Measurements from ENCODE around the gene UBE2L6. TPM values are rescaled to one million over a fixed set of nuclear protein-coding genes. Genes with fewer than 3 reads are reported as not detected.
"Not testable (repeated sequence)": the region's sequence is repeated elsewhere in the genome, so short reads cannot be mapped to it uniquely, and the experiment has no call there.

Gene UBE2L6
- total and polyA plus RNA-seq, 3 donors from 2014 or later = 13.3 to 43.6 (median 19.8) TPM

DNA sequence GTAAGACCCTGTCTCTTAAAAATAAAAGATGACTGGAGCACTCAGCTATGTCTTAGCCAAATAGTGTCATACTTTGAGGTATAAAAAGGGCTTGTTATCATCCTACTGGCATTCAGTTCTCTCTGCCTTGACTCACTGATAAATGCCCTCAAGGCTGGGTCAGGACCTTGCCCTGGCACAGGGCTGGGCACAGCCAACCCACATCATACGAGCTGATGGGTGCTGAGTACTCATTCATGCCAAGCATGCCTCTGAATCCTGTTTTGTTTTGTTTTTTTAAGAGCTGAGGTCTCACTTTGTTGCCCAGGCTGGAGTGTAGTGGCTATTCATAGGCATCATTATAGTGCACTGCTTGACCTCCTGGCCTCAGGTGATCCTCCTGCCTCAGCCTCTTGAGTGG lies 28.1 kb downstream of the UBE2L6 start:
- H3K36me3 ChIP-seq (ENCODE audit: low read depth, missing control alignments) = no peaks in the 10 kb centered on the region
- H3K4me1 ChIP-seq = no peaks in the 10 kb centered on the region
- no peaks in the 10 kb centered on the region for H3K9me3 ChIP-seq
- no peak for DNase-seq
- H3K4me3 ChIP-seq = no peak overlapping the region
- intact Hi-C loops (cut with DNase I; ENCODE audit: low total_unique reads) = no loop called here
- H3K27me3 ChIP-seq = no peaks in the 10 kb centered on the region
- 50 to 88% methylated on average over 1 of the region's 1 CpG for WGBS, 2 donors
- no peak overlapping the region for H3K27ac ChIP-seq
- no peak for TF ChIP-seq POLR2A (IDR thresholded peaks at IDR 0.05)
- TF ChIP-seq, protein P1, sequence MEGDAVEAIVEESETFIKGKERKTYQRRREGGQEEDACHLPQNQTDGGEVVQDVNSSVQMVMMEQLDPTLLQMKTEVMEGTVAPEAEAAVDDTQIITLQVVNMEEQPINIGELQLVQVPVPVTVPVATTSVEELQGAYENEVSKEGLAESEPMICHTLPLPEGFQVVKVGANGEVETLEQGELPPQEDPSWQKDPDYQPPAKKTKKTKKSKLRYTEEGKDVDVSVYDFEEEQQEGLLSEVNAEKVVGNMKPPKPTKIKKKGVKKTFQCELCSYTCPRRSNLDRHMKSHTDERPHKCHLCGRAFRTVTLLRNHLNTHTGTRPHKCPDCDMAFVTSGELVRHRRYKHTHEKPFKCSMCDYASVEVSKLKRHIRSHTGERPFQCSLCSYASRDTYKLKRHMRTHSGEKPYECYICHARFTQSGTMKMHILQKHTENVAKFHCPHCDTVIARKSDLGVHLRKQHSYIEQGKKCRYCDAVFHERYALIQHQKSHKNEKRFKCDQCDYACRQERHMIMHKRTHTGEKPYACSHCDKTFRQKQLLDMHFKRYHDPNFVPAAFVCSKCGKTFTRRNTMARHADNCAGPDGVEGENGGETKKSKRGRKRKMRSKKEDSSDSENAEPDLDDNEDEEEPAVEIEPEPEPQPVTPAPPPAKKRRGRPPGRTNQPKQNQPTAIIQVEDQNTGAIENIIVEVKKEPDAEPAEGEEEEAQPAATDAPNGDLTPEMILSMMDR (IDR thresholded peaks at IDR 0.05) = no peak

DNA sequence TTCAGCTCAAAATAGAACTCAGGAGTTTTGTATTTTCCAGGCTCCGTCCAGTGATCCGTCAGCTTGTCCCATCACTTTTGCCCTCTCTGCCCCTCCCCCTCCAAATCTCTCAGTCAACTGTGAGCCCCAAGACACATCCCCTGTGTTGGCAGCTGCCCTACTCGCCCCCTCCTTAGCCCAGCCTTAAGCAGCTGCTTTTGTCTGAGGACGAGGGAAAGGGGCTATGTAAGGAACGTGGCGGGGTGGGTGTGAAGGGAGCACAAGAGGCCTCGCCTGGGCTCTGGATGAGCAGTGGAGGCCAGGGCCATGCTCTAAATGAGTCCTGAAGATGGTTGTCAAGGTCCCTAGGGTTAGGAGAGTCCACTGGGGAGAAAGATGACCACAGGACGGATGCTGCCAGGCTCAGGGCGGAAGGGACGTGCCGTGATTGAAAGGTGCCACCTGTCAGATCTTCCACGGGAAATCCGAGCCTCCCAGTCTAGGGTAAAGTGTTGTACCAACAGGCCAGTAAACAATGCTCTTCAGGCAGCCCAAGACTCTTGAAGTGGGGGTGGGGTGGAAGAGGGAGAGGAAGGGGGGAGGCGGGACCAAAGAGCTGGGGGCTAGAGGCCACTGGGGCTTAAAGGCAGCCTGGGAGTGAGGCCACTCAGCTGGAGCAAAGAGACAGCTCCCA lies 30.4 kb downstream of the UBE2L6 start, which contains the start of gene SMTNL1:
Gene SMTNL1 (plus strand): TSS at position 649 of the 673 bp plus-strand sequence. CDS start 5,048 bp downstream, outside the sequence.
- no peak within 1 kb of the TSS for H3K27ac ChIP-seq
- TF ChIP-seq, protein P1 (IDR thresholded peaks at IDR 0.05) = no peak
- TF ChIP-seq POLR2A (IDR thresholded peaks at IDR 0.05) = no peak
- H3K4me1 ChIP-seq = no peaks in the 10 kb centered on the region
- H3K4me3 ChIP-seq = no peak within 1 kb of the TSS
- no peaks in the 10 kb centered on the region for H3K27me3 ChIP-seq
- DNase-seq = no peak
- WGBS, 2 donors = 74 to 83% methylated on average over 14 of the region's 14 CpGs
- no peaks in the 10 kb centered on the region for H3K36me3 ChIP-seq (ENCODE audit: low read depth, missing control alignments)
- no peaks in the 10 kb centered on the region for H3K9me3 ChIP-seq
- intact Hi-C loops (cut with DNase I; ENCODE audit: low total_unique reads) = no loop called here

DNA sequence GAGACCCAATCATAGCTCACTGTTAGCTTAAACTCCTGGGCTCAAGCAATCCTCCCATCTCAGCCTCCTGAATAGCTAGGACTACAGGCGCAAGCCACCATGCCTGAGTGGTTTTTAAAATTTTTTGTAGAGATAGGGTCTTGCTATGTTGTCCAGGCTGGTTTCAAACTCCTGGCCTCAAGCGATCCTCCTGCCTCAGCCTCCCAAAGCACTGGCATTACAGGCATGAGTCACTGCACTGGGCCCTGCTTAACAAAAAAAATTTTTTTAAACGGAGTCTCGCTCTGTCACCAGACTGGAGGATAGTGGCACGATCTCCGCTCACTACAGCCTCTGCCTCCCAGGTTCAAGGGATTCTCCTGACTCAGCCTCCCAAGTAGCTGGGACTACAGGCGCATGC lies 33.0 kb downstream of the UBE2L6 start:
- H3K4me1 ChIP-seq = peaks cover 13% of the 10 kb centered on the region
- H3K9me3 ChIP-seq; H3K27me3 ChIP-seq; intact Hi-C loops (cut with DNase I; ENCODE audit: low total_unique reads); DNase-seq; H3K36me3 ChIP-seq (ENCODE audit: low read depth, missing control alignments); H3K4me3 ChIP-seq; H3K27ac ChIP-seq: not testable (repeated sequence)
- WGBS, 2 donors = 92 to 93% methylated on average over 7 of the region's 7 CpGs

DNA sequence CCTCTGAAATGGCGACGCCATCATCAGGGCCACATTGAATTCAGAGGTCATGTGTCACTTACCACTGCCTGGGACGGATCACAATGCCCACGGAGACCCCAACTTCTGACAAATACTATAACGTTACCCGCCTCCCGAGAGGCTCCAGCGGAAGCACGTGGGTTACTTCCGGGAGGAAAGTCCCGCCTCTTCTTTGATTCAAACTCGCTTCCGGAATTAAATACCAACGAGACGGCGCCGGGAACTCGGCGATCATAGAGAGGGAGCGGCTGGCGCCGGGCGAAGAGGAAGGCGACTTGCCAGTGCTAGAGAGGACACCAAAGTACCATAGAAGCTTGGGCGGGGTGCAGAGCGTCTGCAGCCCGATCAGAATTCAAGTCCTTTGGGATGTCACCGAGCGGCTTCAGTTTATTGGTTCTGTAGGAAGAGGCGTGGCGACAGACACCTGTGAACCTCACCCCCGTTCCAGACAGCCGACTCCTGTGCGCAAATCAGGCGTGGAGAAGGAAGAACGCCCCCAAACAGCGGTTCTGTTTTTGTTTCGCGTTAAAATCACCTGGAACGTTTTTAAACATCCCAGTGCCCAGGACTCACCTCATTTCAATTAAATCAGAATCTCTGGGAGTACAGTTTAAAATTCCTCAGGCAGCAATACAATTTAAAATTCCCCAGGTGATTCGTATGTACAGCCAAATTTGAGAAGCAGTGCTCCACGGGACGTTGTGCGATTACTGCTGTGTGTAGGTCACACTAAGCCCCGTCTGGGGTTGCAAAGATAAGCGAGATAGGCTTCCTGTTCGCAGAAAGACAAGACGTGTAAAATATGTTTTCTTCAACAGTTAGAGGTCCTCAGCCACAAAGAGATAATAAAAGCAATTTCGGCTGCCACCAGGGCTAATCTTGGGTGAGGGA lies 36.6 kb downstream of the UBE2L6 start, which contains the start of gene TIMM10:
Gene TIMM10 (minus strand): TSS at position 159 of the 912 bp plus-strand sequence. CDS start 565 bp downstream, outside the sequence.
- peak within 1 kb of the TSS; percentile 73 to 77 for H3K4me3 ChIP-seq
- H3K4me1 ChIP-seq = peaks cover 13% of the 10 kb centered on the region
- no peaks in the 10 kb centered on the region for H3K9me3 ChIP-seq
- TF ChIP-seq, protein P1 (IDR thresholded peaks at IDR 0.05) = no peak
- TF ChIP-seq POLR2A (IDR thresholded peaks at IDR 0.05) = no peak
- WGBS, 2 donors = 0 to 1% methylated on average over 44 to 46 of the region's 49 CpGs
- intact Hi-C loops (cut with DNase I; ENCODE audit: low total_unique reads) = no loop called here
- peak within 1 kb of the TSS in 1 of 2 donors; percentile 60 for H3K27ac ChIP-seq
- DNase-seq = peak; percentile 98
- no peaks in the 10 kb centered on the region for H3K27me3 ChIP-seq
- no peaks in the 10 kb centered on the region for H3K36me3 ChIP-seq (ENCODE audit: low read depth, missing control alignments)

DNA sequence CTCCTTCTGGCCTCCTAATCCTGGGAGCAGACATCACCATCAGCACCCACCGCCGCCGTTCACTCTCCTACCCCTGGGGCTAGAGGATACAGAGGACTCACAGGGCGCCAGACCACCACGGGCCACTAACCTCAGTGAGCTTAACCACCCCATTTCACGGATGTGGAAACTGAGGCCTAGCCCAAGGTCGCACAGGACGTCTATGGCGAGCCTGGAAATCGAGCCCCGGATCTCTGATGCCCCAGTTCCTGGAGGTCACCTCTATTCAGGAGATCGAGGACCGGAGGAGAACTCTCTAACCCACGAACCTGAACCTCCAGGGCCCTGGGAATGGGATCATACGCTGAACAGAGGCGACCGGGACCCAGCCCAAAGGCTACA lies 37.3 kb downstream of the UBE2L6 start:
- H3K27me3 ChIP-seq = no peaks in the 10 kb centered on the region
- TF ChIP-seq, protein P1 (IDR thresholded peaks at IDR 0.05) = no peak
- TF ChIP-seq POLR2A (IDR thresholded peaks at IDR 0.05) = no peak
- H3K36me3 ChIP-seq (ENCODE audit: low read depth, missing control alignments) = no peaks in the 10 kb centered on the region
- WGBS, 2 donors = 2% methylated on average over 13 of the region's 17 CpGs; no CpG with 5 or more reads in 1 of the 2 donors
- intact Hi-C loops (cut with DNase I; ENCODE audit: low total_unique reads) = no loop called here
- H3K4me3 ChIP-seq = peak overlapping the region; percentile 73 to 77
- peak overlapping the region in 1 of 2 donors; percentile 60 for H3K27ac ChIP-seq
- DNase-seq = no peak
- H3K9me3 ChIP-seq = no peaks in the 10 kb centered on the region
- peaks cover 13% of the 10 kb centered on the region for H3K4me1 ChIP-seq

All from testis (tissue), 3 donors.